Central memory CD8-positive, alpha-beta T cell (primary cell): ENCODE results near the gene PTAR1.

Experiments
- ATAC-seq: fragments of 150-1000 bp; cut with Tn5 transposase; replicated peaks from 2 replicates; pipeline ENCODE4 v1.10.0; 2022; ENCODE audit warnings: mild to moderate bottlenecking, moderate FRiP score, moderate number of reproducible peaks; ENCODE audit not compliant: poor library complexity, severe bottlenecking; ENCODE audit errors: extremely low read depth
- DNase-seq, 2 donors: peaks; one replicate each; pipeline ENCODE4 v3.0.0; 2021; ENCODE audit warnings: low spot score in 2 of 2
- H3K27ac Mint-ChIP-seq: one replicate; pipeline ENCODE4 v1.8.0; 2022; ENCODE audit warnings: low read depth, mild to moderate bottlenecking, moderate library complexity, mixed read lengths
- H3K27me3 Mint-ChIP-seq: one replicate; pipeline ENCODE4 v1.8.0; 2022; ENCODE audit warnings: mixed read lengths
- H3K36me3 Mint-ChIP-seq: one replicate; pipeline ENCODE4 v1.8.0; 2022; ENCODE audit warnings: mild to moderate bottlenecking, moderate library complexity, mixed read lengths; ENCODE audit not compliant: insufficient read depth
- H3K4me1 Mint-ChIP-seq: one replicate; pipeline ENCODE4 v1.8.0; 2022; ENCODE audit warnings: mixed read lengths
- H3K4me3 Mint-ChIP-seq: one replicate; pipeline ENCODE4 v1.8.0; 2022; ENCODE audit warnings: mild to moderate bottlenecking, moderate library complexity, mixed read lengths
- H3K9me3 Mint-ChIP-seq: one replicate; pipeline ENCODE4 v1.8.0; 2022; ENCODE audit warnings: mixed read lengths

PTAR1 gene

GRCh38 chr9:69689991-69690538, 69.7 kb downstream of the PTAR1 start:
- ATAC-seq (no peak), DNase-seq (no peak)
- Mint-ChIP-seq H3K4me1 (no peaks in the 10 kb centered on the region), H3K36me3 (no peaks in the 10 kb centered on the region), H3K27me3 (peaks cover 32% of the 10 kb centered on the region), H3K9me3 (no peaks in the 10 kb centered on the region), H3K27ac (no peak overlapping the region), H3K4me3 (no peak overlapping the region)

GRCh38 chr9:69683927-69684326, 75.9 kb downstream of the PTAR1 start:
- Mint-ChIP-seq H3K4me1 (no peaks in the 10 kb centered on the region), H3K27me3 (peaks cover 4% of the 10 kb centered on the region), H3K27ac (no peak overlapping the region), H3K9me3 (no peaks in the 10 kb centered on the region), H3K36me3 (no peaks in the 10 kb centered on the region), H3K4me3 (no peak overlapping the region)
- ATAC-seq, result no peak
- no peak for DNase-seq

GRCh38 chr9:69678843-69679538, 80.8 kb downstream of the PTAR1 start:
- Mint-ChIP-seq H3K4me3 (no peak overlapping the region), H3K9me3 (no peaks in the 10 kb centered on the region), H3K4me1 (peaks cover 7% of the 10 kb centered on the region), H3K27ac (no peak overlapping the region), H3K36me3 (no peaks in the 10 kb centered on the region), H3K27me3 (peaks cover 36% of the 10 kb centered on the region)
- ATAC-seq, result no peak
- no peak for DNase-seq

GRCh38 chr9:69677931-69678330, 81.9 kb downstream of the PTAR1 start:
- DNase-seq, result no peak
- no peak overlapping the region for H3K4me3 Mint-ChIP-seq

GRCh38 chr9:69675563-69675962, 84.2 kb downstream of the PTAR1 start:
- DNase-seq, result no peak
- no peak overlapping the region for H3K27ac Mint-ChIP-seq
- peaks cover 7% of the 10 kb centered on the region for H3K4me1 Mint-ChIP-seq
- no peak for ATAC-seq
- no peak overlapping the region for H3K4me3 Mint-ChIP-seq
- peaks cover 53% of the 10 kb centered on the region for H3K27me3 Mint-ChIP-seq
- H3K36me3 Mint-ChIP-seq, result peaks cover 3% of the 10 kb centered on the region
- no peaks in the 10 kb centered on the region for H3K9me3 Mint-ChIP-seq

More at GRCh38 chr9:69677931-69678330, 81.9 kb downstream of the PTAR1 start:
- peaks cover 41% of the 10 kb centered on the region for H3K27me3 Mint-ChIP-seq
- peaks cover 7% of the 10 kb centered on the region for H3K4me1 Mint-ChIP-seq
- ATAC-seq, result no peak
- no peaks in the 10 kb centered on the region for H3K9me3 Mint-ChIP-seq
- H3K27ac Mint-ChIP-seq, result no peak overlapping the region
- no peaks in the 10 kb centered on the region for H3K36me3 Mint-ChIP-seq

GRCh38 chr9:69674716-69675438, 84.9 kb downstream of the PTAR1 start:
- H3K27ac Mint-ChIP-seq, result no peak overlapping the region

GRCh38 chr9:69674112-69674685, 85.6 kb downstream of the PTAR1 start:
- Mint-ChIP-seq H3K4me1 (peaks cover 7% of the 10 kb centered on the region), H3K27ac (no peak overlapping the region), H3K27me3 (peaks cover 56% of the 10 kb centered on the region), H3K36me3 (peaks cover 3% of the 10 kb centered on the region), H3K9me3 (no peaks in the 10 kb centered on the region), H3K4me3 (no peak overlapping the region)
- DNase-seq, result no peak
- no peak for ATAC-seq

More at GRCh38 chr9:69674716-69675438, 84.9 kb downstream of the PTAR1 start:
- ATAC-seq (no peak), DNase-seq (no peak)
- Mint-ChIP-seq H3K4me3 (no peak overlapping the region), H3K9me3 (no peaks in the 10 kb centered on the region), H3K4me1 (peaks cover 7% of the 10 kb centered on the region), H3K36me3 (peaks cover 3% of the 10 kb centered on the region), H3K27me3 (peaks cover 57% of the 10 kb centered on the region)

- H3K4me1 Mint-ChIP-seq, result peaks cover 7% of the 10 kb centered on the region
- ATAC-seq, result no peak
- DNase-seq, result no peak
- no peaks in the 10 kb centered on the region for H3K9me3 Mint-ChIP-seq
- no peak overlapping the region for H3K27ac Mint-ChIP-seq
- peaks cover 47% of the 10 kb centered on the region for H3K27me3 Mint-ChIP-seq
- H3K4me3 Mint-ChIP-seq, result peak overlapping the region; percentile 76
- H3K36me3 Mint-ChIP-seq, result peaks cover 3% of the 10 kb centered on the region
Observed at GRCh38 chr9:69673311-69673640, 86.5 kb downstream of the PTAR1 start.

GRCh38 chr9:69672596-69673310, 87.1 kb downstream of the PTAR1 start:
- no peaks in the 10 kb centered on the region for H3K9me3 Mint-ChIP-seq
- ATAC-seq (peak; percentile 69), DNase-seq (peak; percentile 21 to 45)
- H3K4me1 Mint-ChIP-seq, result peaks cover 7% of the 10 kb centered on the region
- peaks cover 47% of the 10 kb centered on the region for H3K27me3 Mint-ChIP-seq
- H3K27ac Mint-ChIP-seq, result no peak overlapping the region
- peak overlapping the region; percentile 76 for H3K4me3 Mint-ChIP-seq
- H3K36me3 Mint-ChIP-seq, result peaks cover 3% of the 10 kb centered on the region

- DNase-seq (no peak), ATAC-seq (peak; percentile 24)
- Mint-ChIP-seq H3K9me3 (no peaks in the 10 kb centered on the region), H3K4me3 (peak within 1 kb of the TSS; percentile 76), H3K4me1 (peaks cover 7% of the 10 kb centered on the region), H3K36me3 (peaks cover 3% of the 10 kb centered on the region), H3K27me3 (peaks cover 44% of the 10 kb centered on the region), H3K27ac (no peak within 1 kb of the TSS)
Observed at GRCh38 chr9:69671879-69672595, 87.8 kb downstream of the PTAR1 start, which contains the start of gene APBA1. Gene APBA1, minus strand, starts transcription at chr9:69672371.

GRCh38 chr9:69671311-69671878, 88.4 kb downstream of the PTAR1 start:
- DNase-seq, result no peak
- Mint-ChIP-seq H3K4me3 (peak overlapping the region; percentile 58), H3K27me3 (peaks cover 37% of the 10 kb centered on the region), H3K9me3 (no peaks in the 10 kb centered on the region), H3K36me3 (peaks cover 3% of the 10 kb centered on the region), H3K27ac (no peak overlapping the region), H3K4me1 (peaks cover 7% of the 10 kb centered on the region)
- no peak for ATAC-seq
